ENCODE measurements around the gene NCOA5.
"Not testable (repeated sequence)": the region's sequence is repeated elsewhere in the genome, so short reads cannot be mapped to it uniquely, and the experiment has no call there.

The NCOA5 gene

GRCh38 chr20:46119547-46119946 is 29.8 kb upstream of the NCOA5 start:
- DNase-seq: no peak

DNA sequence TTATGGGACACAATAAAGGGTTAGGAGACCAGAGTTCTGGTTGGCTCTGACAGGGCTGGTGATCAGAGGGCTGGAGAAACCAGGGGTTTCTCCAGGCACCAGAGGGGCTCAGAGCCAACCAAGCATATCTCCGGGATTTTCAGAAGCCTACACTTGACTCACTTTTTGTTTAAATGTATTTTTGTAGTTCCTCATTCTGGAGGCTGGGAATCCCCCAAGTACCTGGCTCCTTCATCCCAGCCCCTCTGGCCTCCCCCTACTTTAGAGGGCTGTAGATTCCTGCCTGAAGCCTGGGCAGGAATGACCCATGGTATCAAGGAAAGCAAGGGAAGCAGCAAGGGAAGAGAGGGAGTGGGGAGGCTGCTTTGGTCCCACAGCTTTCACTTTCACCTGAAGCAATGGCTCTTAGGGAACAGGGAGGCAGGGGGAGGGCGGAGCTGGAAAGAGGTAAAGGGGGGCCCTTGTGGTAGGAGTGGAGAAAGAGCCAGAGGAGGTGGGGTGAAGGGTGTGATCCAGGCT is 29.3 kb upstream of the NCOA5 start:
- no peak for DNase-seq

GRCh38 chr20:46118481-46119020 is 28.8 kb upstream of the NCOA5 start:
- no peak for DNase-seq

GRCh38 chr20:46117704-46118467 is 28.1 kb upstream of the NCOA5 start, which contains the start of gene CD40:
CD40 (plus strand) TSS chr20:46118314; CDS start chr20:46118344, 30 bp downstream.
- peak; percentile 74 to 81 for DNase-seq

- DNase-seq: no peak
Measured at GRCh38 chr20:46114449-46114848, 24.7 kb upstream of the NCOA5 start.

DNA sequence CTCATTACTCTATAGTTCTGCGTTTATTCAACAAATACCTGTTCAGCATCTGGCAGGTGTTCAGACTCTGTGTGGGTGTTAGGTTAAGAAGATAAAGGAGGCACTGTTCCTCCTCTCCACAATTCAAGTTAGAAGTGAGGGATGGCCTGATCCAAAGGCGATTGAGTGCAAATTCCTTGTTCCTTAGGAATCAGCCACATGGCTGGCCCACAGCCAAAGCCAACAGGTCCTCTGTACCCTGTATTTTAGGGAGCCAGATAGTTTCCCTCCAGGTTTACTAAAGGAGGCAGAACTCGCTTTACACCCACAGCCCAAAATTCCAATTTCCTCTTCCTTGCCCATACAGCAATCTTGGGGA is 23.3 kb upstream of the NCOA5 start:
- no peak for DNase-seq

- DNase-seq: no peak
Measured at GRCh38 chr20:46112430-46113112, 22.8 kb upstream of the NCOA5 start.

- no peak for DNase-seq
Measured at GRCh38 chr20:46111836-46112212, 22.1 kb upstream of the NCOA5 start.

DNA sequence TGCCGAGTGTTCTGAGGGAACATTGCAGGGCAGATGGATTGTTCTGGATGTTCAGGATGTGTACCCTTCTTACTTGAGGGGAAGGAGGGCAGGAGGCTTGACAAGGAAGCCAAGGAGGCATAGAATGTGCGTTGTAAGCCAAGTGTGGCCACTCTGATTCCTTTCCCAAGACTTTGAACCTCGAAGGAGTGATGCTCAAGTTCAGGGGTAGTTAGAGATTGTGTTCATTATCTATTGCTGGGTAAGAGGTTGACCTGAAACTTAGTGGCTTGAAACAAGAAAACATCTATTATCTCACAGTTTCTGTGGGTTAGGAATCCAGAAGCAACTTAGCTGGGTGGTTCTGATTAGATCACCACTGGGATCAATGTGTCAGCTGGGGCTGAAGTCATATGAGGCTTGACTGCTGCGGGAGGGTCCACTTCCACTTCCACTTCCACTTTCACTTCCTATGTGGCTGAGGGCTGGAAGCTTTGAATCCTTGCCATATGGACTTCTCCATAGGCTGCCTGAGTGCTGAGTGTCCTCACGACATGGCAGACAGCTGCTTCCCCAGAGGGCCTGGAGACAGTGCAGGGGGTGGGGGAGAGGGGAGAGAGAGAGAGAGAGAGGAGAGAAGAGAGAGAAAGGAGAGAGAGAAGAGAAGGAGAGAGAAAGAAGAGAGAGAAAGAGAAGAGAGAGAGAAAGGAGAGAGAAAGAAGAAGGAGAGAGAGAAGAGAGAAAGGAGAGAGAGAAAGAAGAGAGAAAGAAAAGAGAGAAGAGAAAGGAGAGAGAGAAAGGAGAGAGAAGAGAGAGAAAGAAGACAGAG is 21.5 kb upstream of the NCOA5 start:
- DNase-seq: peak in 1 of 2 donors; percentile 16

- DNase-seq: no peak
Measured at GRCh38 chr20:46108976-46109375, 19.2 kb upstream of the NCOA5 start.

DNA sequence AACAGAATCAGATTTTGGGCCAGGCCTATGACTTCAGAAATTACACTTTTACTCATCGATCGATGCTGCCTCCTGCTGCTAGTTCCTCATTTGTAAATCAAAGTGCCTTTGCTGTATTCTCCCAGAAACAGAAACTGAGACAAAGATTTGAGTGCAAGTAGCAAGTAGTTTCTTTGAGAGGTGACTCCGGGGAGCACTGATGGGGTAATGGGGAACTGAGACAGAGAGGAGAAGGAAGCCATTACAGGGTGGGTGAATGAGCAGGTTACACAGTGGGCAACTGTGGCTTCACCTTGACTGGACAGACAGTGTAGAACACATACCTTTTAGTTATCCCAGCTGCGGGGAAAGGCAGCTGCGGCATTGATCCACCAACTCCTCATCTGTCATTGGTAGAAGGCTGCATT is 18.7 kb upstream of the NCOA5 start:
- no peak for DNase-seq

GRCh38 chr20:46107061-46107460 is 17.3 kb upstream of the NCOA5 start:
- DNase-seq: no peak

DNA sequence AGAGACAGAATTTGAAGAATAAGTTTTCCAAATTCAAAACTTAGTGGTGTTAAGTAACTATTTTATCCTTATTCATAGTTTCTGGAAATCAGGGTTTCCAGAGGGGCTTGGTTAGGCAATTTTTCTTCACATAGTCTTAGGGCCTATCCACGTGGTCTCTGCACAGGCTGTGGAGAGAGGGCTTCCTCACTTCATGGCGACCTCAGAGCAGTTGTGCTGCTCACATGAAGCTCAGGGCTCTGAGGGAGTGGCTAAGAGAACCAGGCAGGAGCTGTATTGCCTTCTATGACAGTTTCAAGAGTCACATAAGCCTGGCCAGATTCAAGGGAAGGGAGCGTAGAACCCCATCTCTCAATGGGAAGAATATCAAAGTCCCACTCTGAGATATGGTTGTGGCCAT is 14.5 kb upstream of the NCOA5 start:
- DNase-seq: no peak

DNA sequence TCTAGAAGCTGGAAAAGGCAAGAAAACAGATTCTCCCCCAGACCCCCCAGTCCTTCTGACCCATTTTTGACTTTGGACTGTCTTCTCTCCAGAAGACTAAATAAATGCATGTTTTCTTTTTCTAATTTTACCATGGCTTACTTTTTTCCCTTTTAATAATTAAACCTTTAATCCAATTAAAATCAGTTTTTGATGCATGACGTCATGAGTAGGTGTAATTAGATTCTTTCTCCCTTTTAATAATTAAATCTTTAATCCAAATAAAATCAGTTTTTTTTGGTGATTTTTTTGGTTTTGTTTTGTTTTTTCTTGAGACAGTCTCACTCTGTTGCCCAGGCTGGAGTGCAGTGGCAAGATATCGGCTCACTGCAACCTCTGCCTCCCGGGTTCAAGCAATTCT is 13.2 kb upstream of the NCOA5 start:
- no peak for DNase-seq

GRCh38 chr20:46101957-46102356 is 12.2 kb upstream of the NCOA5 start:
- DNase-seq: no peak

DNA sequence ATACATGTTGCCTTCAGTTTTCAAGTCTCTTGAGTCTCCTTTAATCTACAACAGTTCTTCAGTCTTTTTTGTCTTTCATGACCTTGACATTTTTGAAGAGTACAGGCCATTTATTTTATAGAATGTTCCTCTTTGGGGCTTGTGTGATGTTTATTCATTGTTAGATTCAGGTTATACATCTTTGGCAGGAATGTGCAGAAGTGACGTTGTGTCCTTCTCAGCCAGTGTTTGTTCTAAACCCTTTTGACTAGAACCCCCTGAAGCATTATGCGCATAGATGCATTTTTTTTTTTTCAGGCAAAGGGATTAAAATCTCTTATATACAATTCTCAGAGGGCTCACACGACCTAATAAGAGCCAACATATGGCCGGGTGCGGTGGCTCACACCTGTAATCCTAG is 11.2 kb upstream of the NCOA5 start:
- DNase-seq: no peak

DNA sequence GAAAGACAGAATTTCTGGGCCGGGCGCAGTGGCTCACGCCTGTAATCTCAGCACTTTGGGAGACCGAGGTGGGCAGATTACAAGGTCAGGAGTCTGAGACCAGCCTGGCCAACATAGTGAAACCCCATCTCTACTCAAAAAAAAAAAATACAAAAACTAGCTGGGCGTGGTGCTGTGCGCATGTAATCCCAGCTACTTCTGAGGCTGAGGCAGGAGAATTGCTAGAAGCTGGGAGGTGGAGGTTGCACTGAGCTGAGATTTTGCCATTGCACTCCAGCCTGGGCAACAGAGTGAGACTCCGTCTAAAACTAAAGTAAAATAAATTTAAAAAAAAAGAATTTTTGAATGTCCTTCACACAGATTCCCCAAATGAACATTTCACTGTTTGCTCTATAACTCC is 10.7 kb upstream of the NCOA5 start:
- DNase-seq: not testable (repeated sequence)

DNA sequence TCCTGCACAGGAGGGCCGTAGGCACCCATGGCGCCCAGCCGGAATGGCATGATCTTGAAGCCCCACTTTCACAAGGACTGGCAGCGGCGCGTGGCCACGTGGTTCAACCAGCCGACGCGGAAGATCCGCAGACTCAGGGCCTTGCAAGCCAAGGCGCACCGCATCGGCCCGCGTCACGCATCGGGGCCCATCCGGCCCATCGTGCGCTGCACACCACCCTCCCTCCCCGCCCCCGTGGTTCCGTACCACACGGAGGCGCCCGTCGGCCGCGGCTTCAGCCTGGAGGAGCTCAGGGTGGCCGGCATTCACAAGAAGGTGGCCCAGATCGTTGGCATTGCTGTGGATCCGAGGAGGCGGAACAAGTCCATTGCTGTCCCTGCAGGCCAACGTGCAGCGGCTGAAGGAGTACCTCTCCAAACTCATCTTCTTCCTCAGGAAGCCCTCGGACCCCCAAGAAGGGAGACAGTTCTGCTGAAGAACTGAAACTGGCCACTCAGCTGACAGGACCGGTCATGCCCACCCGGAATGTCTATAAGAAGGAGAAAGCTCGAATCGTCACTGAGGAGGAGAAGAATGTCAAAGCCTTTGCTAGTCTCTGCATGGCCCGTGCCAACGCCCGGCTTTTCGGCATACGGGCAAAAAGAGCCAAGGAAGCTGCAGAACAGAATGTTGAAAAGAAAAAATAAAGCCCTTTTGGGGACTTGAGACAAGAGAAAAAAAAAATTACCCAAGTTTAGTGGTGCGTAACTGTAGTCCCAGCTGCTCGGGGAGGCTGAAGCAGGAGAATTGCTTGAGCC is 9.9 kb upstream of the NCOA5 start:
- peak in 1 of 2 donors; percentile 20 for DNase-seq

- no peak for DNase-seq
Measured at GRCh38 chr20:46093531-46093930, 3.8 kb upstream of the NCOA5 start.

- DNase-seq: not testable (repeated sequence)
Measured at GRCh38 chr20:46091622-46092535, 2.1 kb upstream of the NCOA5 start.

DNA sequence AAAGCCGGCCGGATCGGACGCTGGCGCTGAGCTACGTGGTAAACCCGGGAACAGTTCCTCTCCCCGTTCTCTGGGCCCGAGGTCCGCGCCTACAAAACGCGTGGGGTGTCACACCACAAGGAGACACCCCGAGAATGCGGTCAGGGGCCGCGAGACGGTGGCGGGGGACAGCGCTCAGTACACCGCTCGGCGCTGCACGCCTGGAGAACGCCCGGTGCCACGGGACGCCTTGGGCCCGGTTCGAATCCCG is 670 bp downstream of the NCOA5 start:
- peak; percentile 68 to 74 for DNase-seq
